ENCODE measurements around the gene ICA1. TPM values are rescaled to one million over a fixed set of nuclear protein-coding genes. Genes with fewer than 3 reads are reported as not detected.

The ICA1 gene
- total and polyA plus RNA-seq, 4 donors: 16.5 to 54.6 (median 30.8) TPM

- TF ChIP-seq, protein P1, sequence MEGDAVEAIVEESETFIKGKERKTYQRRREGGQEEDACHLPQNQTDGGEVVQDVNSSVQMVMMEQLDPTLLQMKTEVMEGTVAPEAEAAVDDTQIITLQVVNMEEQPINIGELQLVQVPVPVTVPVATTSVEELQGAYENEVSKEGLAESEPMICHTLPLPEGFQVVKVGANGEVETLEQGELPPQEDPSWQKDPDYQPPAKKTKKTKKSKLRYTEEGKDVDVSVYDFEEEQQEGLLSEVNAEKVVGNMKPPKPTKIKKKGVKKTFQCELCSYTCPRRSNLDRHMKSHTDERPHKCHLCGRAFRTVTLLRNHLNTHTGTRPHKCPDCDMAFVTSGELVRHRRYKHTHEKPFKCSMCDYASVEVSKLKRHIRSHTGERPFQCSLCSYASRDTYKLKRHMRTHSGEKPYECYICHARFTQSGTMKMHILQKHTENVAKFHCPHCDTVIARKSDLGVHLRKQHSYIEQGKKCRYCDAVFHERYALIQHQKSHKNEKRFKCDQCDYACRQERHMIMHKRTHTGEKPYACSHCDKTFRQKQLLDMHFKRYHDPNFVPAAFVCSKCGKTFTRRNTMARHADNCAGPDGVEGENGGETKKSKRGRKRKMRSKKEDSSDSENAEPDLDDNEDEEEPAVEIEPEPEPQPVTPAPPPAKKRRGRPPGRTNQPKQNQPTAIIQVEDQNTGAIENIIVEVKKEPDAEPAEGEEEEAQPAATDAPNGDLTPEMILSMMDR (IDR thresholded peaks at IDR 0.05; ENCODE audit: control extremely low read depth, extremely low read depth): no peak
- ATAC-seq (ENCODE audit: insufficient read depth, low FRiP score) (no peak), DNase-seq (no peak)
- Histone ChIP-seq H3K4me1 (ENCODE audit: control insufficient read depth in 5 of 5, insufficient read depth in 5 of 5, low read length in 5 of 5) (peaks cover 0 to 3% (median 0%) of the 10 kb centered on the region in 5 donors), H3K4me3 (no peak overlapping the region), H3K36me3 (ENCODE audit: control insufficient read depth in 4 of 4, insufficient read depth in 4 of 4, low read length in 4 of 4) (no peaks in the 10 kb centered on the region), H3K27me3 (ENCODE audit: control insufficient read depth in 3 of 3, insufficient read depth in 3 of 3, low read length in 2 of 3) (peaks cover 0 to 6% (median 0%) of the 10 kb centered on the region in 3 donors), H3K9me3 (ENCODE audit: control insufficient read depth in 4 of 4, insufficient read depth in 3 of 4, low read length in 3 of 4) (no peaks in the 10 kb centered on the region), H3K27ac (ENCODE audit: low read depth in 1 of 2, low read length in 1 of 2) (peak overlapping the region in 1 of 2 donors; percentile 5), H3K9ac (ENCODE audit: insufficient read depth in 1 of 2, low read length in 2 of 2) (no peak overlapping the region)
- WGBS, 2 donors: 74 to 78% methylated on average over 3 of the region's 3 CpGs
Observed at GRCh38 chr7:8254215-8254614, 7.8 kb downstream of the ICA1 start.

DNA sequence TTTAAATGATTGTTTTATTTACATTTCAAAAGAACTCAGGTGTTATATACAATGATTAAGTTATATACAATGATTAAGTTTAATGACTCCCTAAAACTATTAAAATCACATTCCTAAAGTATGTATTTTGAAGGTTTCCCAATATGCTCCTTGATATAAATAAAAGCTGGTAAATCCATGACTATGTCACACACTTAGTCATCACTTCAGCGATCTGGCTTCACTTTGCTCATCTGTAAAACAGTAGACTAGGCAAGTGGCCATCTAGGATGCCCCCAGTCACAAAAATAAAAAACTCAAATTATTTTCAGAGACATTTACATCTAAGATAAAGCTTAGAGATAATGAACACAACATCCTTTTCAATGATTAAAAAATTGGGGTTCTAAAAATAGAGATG lies 10.8 kb downstream of the ICA1 start:
- no peak overlapping the region for H3K9ac ChIP-seq (ENCODE audit: insufficient read depth in 1 of 2, low read length in 2 of 2)
- no peaks in the 10 kb centered on the region for H3K9me3 ChIP-seq (ENCODE audit: control insufficient read depth in 4 of 4, insufficient read depth in 3 of 4, low read length in 3 of 4)
- no peak overlapping the region for H3K27ac ChIP-seq (ENCODE audit: low read depth in 1 of 2, low read length in 1 of 2)
- DNase-seq (no peak), ATAC-seq (ENCODE audit: insufficient read depth, low FRiP score) (no peak)
- no peaks in the 10 kb centered on the region for H3K36me3 ChIP-seq (ENCODE audit: control insufficient read depth in 4 of 4, insufficient read depth in 4 of 4, low read length in 4 of 4)
- TF ChIP-seq, protein P1 (IDR thresholded peaks at IDR 0.05; ENCODE audit: control extremely low read depth, extremely low read depth): no peak
- H3K4me3 ChIP-seq: no peak overlapping the region
- 88 to 100% methylated on average over 1 of the region's 1 CpG for whole genome bisulfite sequencing, 2 donors
- no peaks in the 10 kb centered on the region for H3K27me3 ChIP-seq (ENCODE audit: control insufficient read depth in 3 of 3, insufficient read depth in 3 of 3, low read length in 2 of 3)
- H3K4me1 ChIP-seq (ENCODE audit: control insufficient read depth in 5 of 5, insufficient read depth in 5 of 5, low read length in 5 of 5): peaks cover 0 to 3% (median 0%) of the 10 kb centered on the region in 5 donors

GRCh38 chr7:8250547-8250946 lies 11.4 kb downstream of the ICA1 start:
- 98 to 100% methylated on average over 1 of the region's 1 CpG for whole genome bisulfite sequencing, 2 donors
- Histone ChIP-seq H3K4me1 (ENCODE audit: control insufficient read depth in 5 of 5, insufficient read depth in 5 of 5, low read length in 5 of 5) (peaks cover 0 to 3% (median 0%) of the 10 kb centered on the region in 5 donors), H3K4me3 (no peak overlapping the region), H3K27ac (ENCODE audit: low read depth in 1 of 2, low read length in 1 of 2) (no peak overlapping the region), H3K9me3 (ENCODE audit: control insufficient read depth in 4 of 4, insufficient read depth in 3 of 4, low read length in 3 of 4) (no peaks in the 10 kb centered on the region), H3K36me3 (ENCODE audit: control insufficient read depth in 4 of 4, insufficient read depth in 4 of 4, low read length in 4 of 4) (no peaks in the 10 kb centered on the region), H3K27me3 (ENCODE audit: control insufficient read depth in 3 of 3, insufficient read depth in 3 of 3, low read length in 2 of 3) (no peaks in the 10 kb centered on the region), H3K9ac (ENCODE audit: insufficient read depth in 1 of 2, low read length in 2 of 2) (no peak overlapping the region)
- TF ChIP-seq, protein P1 (IDR thresholded peaks at IDR 0.05; ENCODE audit: control extremely low read depth, extremely low read depth): no peak
- no peak for DNase-seq
- ATAC-seq (ENCODE audit: insufficient read depth, low FRiP score): no peak

DNA sequence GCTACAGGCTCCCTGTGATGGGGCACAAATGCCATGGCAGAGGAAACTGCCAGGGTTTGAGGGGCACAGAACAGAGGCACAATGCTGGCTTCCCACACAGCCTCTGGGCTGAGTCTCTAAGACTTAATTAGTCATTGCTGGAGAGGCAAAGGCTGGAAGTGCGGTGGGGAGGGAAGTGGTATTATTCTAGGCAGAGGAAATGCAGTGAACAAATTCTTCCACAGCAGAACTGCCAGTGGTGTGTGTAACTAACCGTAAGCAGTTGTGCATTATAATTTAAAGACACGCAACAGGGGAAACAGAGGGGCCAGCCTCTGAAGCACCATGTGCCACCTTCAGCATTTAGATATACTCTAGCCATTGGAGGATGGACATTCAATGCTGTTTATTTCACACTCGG lies 12.8 kb downstream of the ICA1 start:
- ATAC-seq (ENCODE audit: insufficient read depth, low FRiP score) (no peak), DNase-seq (no peak)
- TF ChIP-seq, protein P1 (IDR thresholded peaks at IDR 0.05; ENCODE audit: control extremely low read depth, extremely low read depth): no peak
- no peak overlapping the region for H3K9ac ChIP-seq (ENCODE audit: insufficient read depth in 1 of 2, low read length in 2 of 2)
- no peaks in the 10 kb centered on the region for H3K4me1 ChIP-seq (ENCODE audit: control insufficient read depth in 5 of 5, insufficient read depth in 5 of 5, low read length in 5 of 5)
- 38 to 69% methylated on average over 4 of the region's 4 CpGs for WGBS, 2 donors
- H3K4me3 ChIP-seq: no peak overlapping the region
- H3K36me3 ChIP-seq (ENCODE audit: control insufficient read depth in 4 of 4, insufficient read depth in 4 of 4, low read length in 4 of 4): no peaks in the 10 kb centered on the region
- H3K9me3 ChIP-seq (ENCODE audit: control insufficient read depth in 4 of 4, insufficient read depth in 3 of 4, low read length in 3 of 4): no peaks in the 10 kb centered on the region
- H3K27me3 ChIP-seq (ENCODE audit: control insufficient read depth in 3 of 3, insufficient read depth in 3 of 3, low read length in 2 of 3): no peaks in the 10 kb centered on the region
- H3K27ac ChIP-seq (ENCODE audit: low read depth in 1 of 2, low read length in 1 of 2): no peak overlapping the region
